Caco-2 (cell line): ENCODE data around the gene AZU1. TPM values are rescaled to one million over a fixed set of nuclear protein-coding genes. Genes with fewer than 3 reads are reported as not detected.
A peak's percentile ranks its signal among the peaks of the same experiment; 100 is the strongest.

ENCODE experiments used
- BruUV-seq: library from RNA; stranded (reverse); fragments of 400-500 nt; replicated peaks from 2 replicates; lab custom pipeline; 2021; lab: Mats Ljungman, UMichigan
- CTCF ChIA-PET: fragments of 300-600 bp; sonication (Branson Sonifier 250); formaldehyde crosslinking; loops from one replicate; lab custom pipeline; 2022; ENCODE audit warnings: antibody characterized with exemption; lab: Charles Lee
- POLR2A ChIA-PET: fragments of 300-600 bp; sonication (Branson Sonifier 250); formaldehyde crosslinking; loops from one replicate; lab custom pipeline; 2022; ENCODE audit warnings: antibody characterized with exemption; lab: Charles Lee
- DNase-seq, 2 experiments: peaks; one replicate each; pipeline versions ENCODE4 v3.0.0 to v3.0.0-alpha.2; 2020 to 2022
- H3K27me3 ChIP-seq: replicated peaks from 2 replicates; pipeline ENCODE4 v1.6.0; 2011; ENCODE audit warnings: low read length; ENCODE audit not compliant: control insufficient read depth, insufficient read depth
- H3K36me3 ChIP-seq: 2 replicates; pipeline ENCODE4 v1.5.1; 2011; ENCODE audit warnings: low read length; ENCODE audit not compliant: control insufficient read depth, insufficient read depth
- H3K4me1 ChIP-seq: fragments of 250-450 bp; sonication (Bioruptor Pico); 2 replicates; pipeline ENCODE4 v1.5.1; 2020; ENCODE audit warnings: mild to moderate bottlenecking
- H3K4me3 ChIP-seq: 2 replicates; pipeline ENCODE4 v1.5.1; 2011; ENCODE audit warnings: low read depth, mild to moderate bottlenecking, control low read depth, low read length
- H3K9me3 ChIP-seq: fragments of 250-450 bp; sonication (Bioruptor Pico); 2 replicates; pipeline ENCODE4 v1.5.1; 2020; ENCODE audit warnings: mild to moderate bottlenecking, moderate library complexity
- H3K27ac Mint-ChIP-seq: one replicate; pipeline ENCODE4 v1.8.0; 2022; ENCODE audit warnings: mixed read lengths; ENCODE audit not compliant: unreplicated experiment
- H3K27me3 Mint-ChIP-seq: one replicate; pipeline ENCODE4 v1.8.0; 2022; ENCODE audit warnings: mixed read lengths; ENCODE audit not compliant: insufficient read depth, unreplicated experiment
- H3K36me3 Mint-ChIP-seq: one replicate; pipeline ENCODE4 v1.8.0; 2022; ENCODE audit warnings: mild to moderate bottlenecking, mixed read lengths; ENCODE audit not compliant: insufficient read depth, unreplicated experiment
- H3K4me1 Mint-ChIP-seq: one replicate; pipeline ENCODE4 v1.8.0; 2022; ENCODE audit warnings: low read depth, mixed read lengths; ENCODE audit not compliant: unreplicated experiment
- H3K4me3 Mint-ChIP-seq: one replicate; pipeline ENCODE4 v1.8.0; 2022; ENCODE audit warnings: mild to moderate bottlenecking, moderate library complexity, mixed read lengths; ENCODE audit not compliant: unreplicated experiment
- H3K9me3 Mint-ChIP-seq: one replicate; pipeline ENCODE4 v1.8.0; 2022; ENCODE audit warnings: mixed read lengths; ENCODE audit not compliant: unreplicated experiment
- intact Hi-C: fragments of 100-400 bp; cut with micrococcal nuclease; formaldehyde crosslinking; loops from one replicate; pipeline ENCODE4 v1.10.0; 2022; ENCODE audit not compliant: unreplicated experiment
- total RNA-seq: library from RNA; stranded (reverse); gene quantifications from 2 replicates; pipeline ENCODE4 v1.2.3, GENCODE V29; 2022
- TF ChIP-seq, protein P1 (sequence below), 2 experiments: fragments of 200-600 bp in 1 of 2; IDR thresholded peaks; 1 replicate in 1 of 2; 2 replicates in 1 of 2; pipeline versions ENCODE4 v1.5.1 to v1.8.0; 2011 to 2022; ENCODE audit warnings: antibody characterized with exemption in 1 of 2, control low read depth in 1 of 2, inconsistent platforms in 1 of 2, low read depth in 1 of 2, low read length in 1 of 2, mild to moderate bottlenecking in 1 of 2, moderate library complexity in 1 of 2; ENCODE audit not compliant: insufficient read depth in 1 of 2, severe bottlenecking in 1 of 2, unreplicated experiment in 1 of 2

AZU1 gene
- total RNA-seq, 1 experiment from 2014 or later = not detected

DNA sequence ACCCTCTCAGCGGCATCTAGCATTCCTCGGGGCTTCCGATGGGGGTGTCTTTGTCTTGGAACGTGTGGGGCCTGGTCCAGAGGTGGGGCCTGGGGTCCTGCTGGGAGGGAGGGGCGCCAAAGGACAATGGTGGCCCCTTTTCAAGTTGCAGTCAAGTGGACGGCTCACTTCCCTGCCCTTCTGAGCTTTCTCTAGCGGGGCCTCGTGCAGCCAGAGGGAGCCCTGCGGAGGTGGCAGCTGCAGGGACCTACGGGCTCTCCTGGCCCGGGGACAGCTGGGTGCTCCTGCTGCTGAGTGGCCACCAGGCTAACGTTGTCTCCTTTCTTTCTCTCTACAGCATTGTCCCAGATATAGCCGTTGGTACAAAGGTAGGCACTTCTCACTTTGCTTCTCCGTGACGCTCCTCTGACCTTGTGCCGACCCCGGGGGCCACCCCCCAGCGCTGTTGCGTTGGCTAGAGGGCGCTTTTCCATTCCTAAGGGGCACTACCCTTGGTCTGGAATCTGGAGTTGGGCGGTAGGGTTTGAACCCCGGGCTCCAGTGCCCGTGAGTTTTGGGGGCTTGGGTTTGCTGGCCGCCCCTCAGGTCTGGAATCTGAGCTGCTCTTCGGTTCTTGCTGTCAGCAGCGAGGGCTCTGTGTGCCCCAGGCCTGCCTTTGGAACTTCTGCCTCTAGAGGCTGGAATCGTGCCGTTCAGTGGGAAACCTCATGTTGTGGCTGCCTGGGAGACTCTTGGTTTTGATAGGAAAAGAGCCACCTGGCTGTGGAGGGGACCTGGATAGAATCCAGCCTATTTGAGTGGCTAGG is 28.4 kb upstream of the AZU1 start:
- Mint-ChIP-seq H3K4me3 (peak overlapping the region; percentile 90), H3K27me3 (no peaks in the 10 kb centered on the region), H3K36me3 (peaks cover 83% of the 10 kb centered on the region), H3K27ac (peak overlapping the region; percentile 93), H3K4me1 (peaks cover 17% of the 10 kb centered on the region), H3K9me3 (no peaks in the 10 kb centered on the region)
- TF ChIP-seq, protein P1, sequence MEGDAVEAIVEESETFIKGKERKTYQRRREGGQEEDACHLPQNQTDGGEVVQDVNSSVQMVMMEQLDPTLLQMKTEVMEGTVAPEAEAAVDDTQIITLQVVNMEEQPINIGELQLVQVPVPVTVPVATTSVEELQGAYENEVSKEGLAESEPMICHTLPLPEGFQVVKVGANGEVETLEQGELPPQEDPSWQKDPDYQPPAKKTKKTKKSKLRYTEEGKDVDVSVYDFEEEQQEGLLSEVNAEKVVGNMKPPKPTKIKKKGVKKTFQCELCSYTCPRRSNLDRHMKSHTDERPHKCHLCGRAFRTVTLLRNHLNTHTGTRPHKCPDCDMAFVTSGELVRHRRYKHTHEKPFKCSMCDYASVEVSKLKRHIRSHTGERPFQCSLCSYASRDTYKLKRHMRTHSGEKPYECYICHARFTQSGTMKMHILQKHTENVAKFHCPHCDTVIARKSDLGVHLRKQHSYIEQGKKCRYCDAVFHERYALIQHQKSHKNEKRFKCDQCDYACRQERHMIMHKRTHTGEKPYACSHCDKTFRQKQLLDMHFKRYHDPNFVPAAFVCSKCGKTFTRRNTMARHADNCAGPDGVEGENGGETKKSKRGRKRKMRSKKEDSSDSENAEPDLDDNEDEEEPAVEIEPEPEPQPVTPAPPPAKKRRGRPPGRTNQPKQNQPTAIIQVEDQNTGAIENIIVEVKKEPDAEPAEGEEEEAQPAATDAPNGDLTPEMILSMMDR (IDR thresholded peaks at IDR 0.05; ENCODE audit: insufficient read depth in 1 of 2, low read depth in 1 of 2, low read length in 1 of 2, severe bottlenecking in 1 of 2, unreplicated experiment in 1 of 2) = no peak
- no TSS peak for BruUV-seq
- ChIA-PET CTCF (interaction anchor here (0.5 kb wide), 1 partner anchor 90 kb away, joined by 14 read pairs; no protein-coding TSS in a partner anchor), POLR2A (interaction anchor here (0.9 kb wide), 1 partner anchor 10 kb away, joined by 3 read pairs; no protein-coding TSS in a partner anchor)
- Histone ChIP-seq H3K4me3 (peak overlapping the region; percentile 97), H3K4me1 (peaks cover 32% of the 10 kb centered on the region), H3K9me3 (no peaks in the 10 kb centered on the region), H3K27me3 (no peaks in the 10 kb centered on the region), H3K36me3 (peaks cover 13% of the 10 kb centered on the region)
- no peak for DNase-seq
- intact Hi-C loops = no loop called here

DNA sequence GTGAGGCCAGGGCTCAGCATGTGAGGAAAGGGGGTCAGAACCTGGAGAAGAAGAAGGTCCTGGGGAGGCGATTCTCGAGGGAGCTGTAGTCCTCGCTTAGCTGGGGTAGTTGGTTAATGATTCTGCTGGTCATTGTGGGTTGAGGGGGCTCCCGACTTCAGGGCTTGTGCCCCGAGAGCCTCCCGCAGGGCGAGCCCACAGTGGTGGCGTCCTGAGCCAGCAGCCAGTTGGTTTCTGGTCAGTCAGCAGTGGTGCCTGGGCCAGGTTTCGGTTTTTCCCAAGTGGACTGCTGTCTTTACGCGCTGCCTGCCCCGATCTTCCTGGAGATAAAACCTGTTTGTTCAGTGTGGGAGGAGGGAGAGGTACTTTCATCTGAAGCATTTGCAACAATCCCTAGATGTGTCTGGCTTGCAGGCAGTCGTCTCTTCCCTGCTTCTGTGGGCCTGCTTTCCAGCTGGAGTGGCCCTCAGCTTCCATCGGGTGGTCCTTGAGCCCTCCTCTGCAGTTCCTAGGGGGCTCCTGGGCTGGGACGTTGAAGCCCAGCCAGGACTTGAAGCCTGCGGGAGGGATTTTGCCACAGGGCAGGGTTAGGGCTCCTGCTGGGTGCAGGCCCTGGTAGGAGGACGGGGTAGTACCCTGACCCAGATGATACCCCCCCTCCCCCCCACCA is 27.1 kb upstream of the AZU1 start:
- no peak for DNase-seq
- peaks cover 94% of the 10 kb centered on the region for H3K36me3 Mint-ChIP-seq

More for the DNA sequence above, 27.1 kb upstream of the AZU1 start:
- no TSS peak for BruUV-seq
- H3K27me3 ChIP-seq = no peaks in the 10 kb centered on the region
- peaks cover 14% of the 10 kb centered on the region for H3K36me3 ChIP-seq
- H3K4me3 ChIP-seq = peak overlapping the region; percentile 17
- CTCF ChIA-PET = no interaction called here
- Mint-ChIP-seq H3K4me3 (peak overlapping the region; percentile 90), H3K27me3 (no peaks in the 10 kb centered on the region), H3K9me3 (no peaks in the 10 kb centered on the region), H3K27ac (peak overlapping the region; percentile 93), H3K4me1 (peaks cover 17% of the 10 kb centered on the region)
- POLR2A ChIA-PET = no interaction called here
- intact Hi-C loops = no loop called here
- TF ChIP-seq, protein P1 (IDR thresholded peaks at IDR 0.05; ENCODE audit: insufficient read depth in 1 of 2, low read depth in 1 of 2, low read length in 1 of 2, severe bottlenecking in 1 of 2, unreplicated experiment in 1 of 2) = no peak
- H3K4me1 ChIP-seq = peaks cover 32% of the 10 kb centered on the region
- no peaks in the 10 kb centered on the region for H3K9me3 ChIP-seq
